Testis (tissue), 2 donors: ENCODE results near the gene PRMT7.

Experiments used
- POLR2A ChIP-seq: fragments of 450-650 bp; IDR thresholded peaks from one replicate; pipeline ENCODE4 v1.6.1; 2017; ENCODE audit warnings: antibody characterized with exemption, mild to moderate bottlenecking, moderate library complexity
- TF ChIP-seq, protein P1 (sequence below), 3 experiments: fragments of 450-650 bp in 2 of 3; fragments of 200-600 bp in 1 of 3; sonication (generic) in 1 of 3; IDR thresholded peaks; one replicate each; pipeline ENCODE4 v1.5.1; 2016 to 2019; ENCODE audit warnings: antibody characterized with exemption in 3 of 3, mild to moderate bottlenecking in 2 of 3, moderate library complexity in 1 of 3

DNA sequence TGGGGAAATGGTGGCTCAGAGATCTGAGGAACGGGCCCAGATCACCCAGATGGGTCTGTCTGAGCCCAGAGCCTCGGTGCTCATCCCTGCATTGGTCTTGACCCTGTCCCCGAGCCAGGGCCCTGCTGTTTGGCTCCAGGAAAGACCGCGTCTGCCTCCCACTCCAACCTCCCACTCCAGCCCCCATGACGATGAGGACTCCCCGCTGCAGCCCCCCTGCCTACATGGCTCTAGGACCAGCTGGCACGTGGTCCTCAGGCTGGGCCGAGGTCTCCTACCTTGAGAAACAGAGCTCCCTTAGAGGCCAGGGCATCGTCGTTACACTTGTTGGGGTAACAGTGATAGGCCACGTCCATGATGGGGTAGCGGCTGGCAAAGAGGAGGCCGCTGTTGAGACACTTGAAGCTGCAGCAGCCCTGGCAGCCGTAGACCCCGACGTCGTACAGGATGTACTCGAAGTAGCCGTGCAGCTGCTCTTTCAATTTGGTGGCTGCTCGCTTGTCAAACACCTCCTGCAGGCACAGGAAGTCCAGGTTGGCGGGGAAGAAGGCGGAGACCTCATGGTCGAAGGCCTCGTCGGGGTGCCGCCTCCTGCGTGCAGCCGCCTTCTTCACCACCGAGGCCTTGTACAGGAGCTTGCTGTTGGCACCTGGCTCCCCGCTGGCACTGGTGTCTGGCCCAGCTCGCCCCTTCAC, 59.9 kb downstream of the PRMT7 start:
- TF ChIP-seq POLR2A: no peak
- TF ChIP-seq, protein P1, sequence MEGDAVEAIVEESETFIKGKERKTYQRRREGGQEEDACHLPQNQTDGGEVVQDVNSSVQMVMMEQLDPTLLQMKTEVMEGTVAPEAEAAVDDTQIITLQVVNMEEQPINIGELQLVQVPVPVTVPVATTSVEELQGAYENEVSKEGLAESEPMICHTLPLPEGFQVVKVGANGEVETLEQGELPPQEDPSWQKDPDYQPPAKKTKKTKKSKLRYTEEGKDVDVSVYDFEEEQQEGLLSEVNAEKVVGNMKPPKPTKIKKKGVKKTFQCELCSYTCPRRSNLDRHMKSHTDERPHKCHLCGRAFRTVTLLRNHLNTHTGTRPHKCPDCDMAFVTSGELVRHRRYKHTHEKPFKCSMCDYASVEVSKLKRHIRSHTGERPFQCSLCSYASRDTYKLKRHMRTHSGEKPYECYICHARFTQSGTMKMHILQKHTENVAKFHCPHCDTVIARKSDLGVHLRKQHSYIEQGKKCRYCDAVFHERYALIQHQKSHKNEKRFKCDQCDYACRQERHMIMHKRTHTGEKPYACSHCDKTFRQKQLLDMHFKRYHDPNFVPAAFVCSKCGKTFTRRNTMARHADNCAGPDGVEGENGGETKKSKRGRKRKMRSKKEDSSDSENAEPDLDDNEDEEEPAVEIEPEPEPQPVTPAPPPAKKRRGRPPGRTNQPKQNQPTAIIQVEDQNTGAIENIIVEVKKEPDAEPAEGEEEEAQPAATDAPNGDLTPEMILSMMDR (IDR thresholded peaks at IDR 0.05): no peak
